ENCODE data around the gene MMD. TPM values are rescaled to one million over a fixed set of nuclear protein-coding genes. Genes with fewer than 3 reads are reported as not detected.
A peak's percentile ranks its signal among the peaks of the same experiment; 100 is the strongest.

Gene MMD
- total RNA-seq, 3 donors from 2014 or later (not counting 1 experiment from before 2014, with no cell fraction given), result 18.7 to 33.5 (median 27.9) TPM

GRCh38 chr17:55347341-55347740 lies 74.3 kb downstream of the MMD start:
- H3K36me3 ChIP-seq (ENCODE audit: control insufficient read depth, insufficient read depth, low read length), result no peaks in the 10 kb centered on the region
- H3K9me3 ChIP-seq (ENCODE audit: control insufficient read depth, insufficient read depth, low read length), result no peaks in the 10 kb centered on the region
- Mint-ChIP-seq H3K9me3 (no peaks in the 10 kb centered on the region), H3K27ac (no peak overlapping the region), H3K4me3 (no peak overlapping the region), H3K4me1 (peaks cover 5 to 6% of the 10 kb centered on the region in 2 donors), H3K36me3 (no peaks in the 10 kb centered on the region), H3K27me3 (ENCODE audit: low read depth in 2 of 2) (no peaks in the 10 kb centered on the region)
- no peaks in the 10 kb centered on the region for H3K4me1 ChIP-seq (ENCODE audit: control insufficient read depth, insufficient read depth, low read length)
- no peak for ATAC-seq
- no peak overlapping the region for H3K4me3 ChIP-seq (ENCODE audit: low read length)
- 100% methylated on average over 2 of the region's 2 CpGs for WGBS (ENCODE audit: insufficient coverage)
- no peak for DNase-seq
- intact Hi-C loops (cut with micrococcal nuclease), result no loop called here
- TF ChIP-seq CTCF (IDR thresholded peaks at IDR 0.05), result no peak
- H3K27ac ChIP-seq (ENCODE audit: low read length), result no peak overlapping the region
- no peaks in the 10 kb centered on the region for H3K27me3 ChIP-seq (ENCODE audit: control insufficient read depth, insufficient read depth, low read length)

GRCh38 chr17:55346658-55347057 lies 75.0 kb downstream of the MMD start:
- Mint-ChIP-seq H3K4me1 (peaks cover 5 to 6% of the 10 kb centered on the region in 2 donors), H3K9me3 (no peaks in the 10 kb centered on the region), H3K36me3 (no peaks in the 10 kb centered on the region), H3K27me3 (ENCODE audit: low read depth in 2 of 2) (no peaks in the 10 kb centered on the region), H3K4me3 (no peak overlapping the region), H3K27ac (no peak overlapping the region)
- WGBS (ENCODE audit: insufficient coverage), result 100% methylated on average over 1 of the region's 1 CpG
- no peaks in the 10 kb centered on the region for H3K36me3 ChIP-seq (ENCODE audit: control insufficient read depth, insufficient read depth, low read length)
- ATAC-seq (no peak), DNase-seq (no peak)
- intact Hi-C loops (cut with micrococcal nuclease), result no loop called here
- no peaks in the 10 kb centered on the region for H3K9me3 ChIP-seq (ENCODE audit: control insufficient read depth, insufficient read depth, low read length)
- H3K4me1 ChIP-seq (ENCODE audit: control insufficient read depth, insufficient read depth, low read length), result no peaks in the 10 kb centered on the region
- no peak overlapping the region for H3K27ac ChIP-seq (ENCODE audit: low read length)
- no peak overlapping the region for H3K4me3 ChIP-seq (ENCODE audit: low read length)
- no peak for TF ChIP-seq CTCF (IDR thresholded peaks at IDR 0.05)
- H3K27me3 ChIP-seq (ENCODE audit: control insufficient read depth, insufficient read depth, low read length), result no peaks in the 10 kb centered on the region

GRCh38 chr17:55345132-55345531 lies 76.5 kb downstream of the MMD start:
- Mint-ChIP-seq H3K4me3 (no peak overlapping the region), H3K9me3 (no peaks in the 10 kb centered on the region), H3K4me1 (peaks cover 5 to 6% of the 10 kb centered on the region in 2 donors), H3K27me3 (ENCODE audit: low read depth in 2 of 2) (peaks cover 0 to 4% of the 10 kb centered on the region in 2 donors), H3K36me3 (no peaks in the 10 kb centered on the region), H3K27ac (no peak overlapping the region)
- H3K4me1 ChIP-seq (ENCODE audit: control insufficient read depth, insufficient read depth, low read length), result no peaks in the 10 kb centered on the region
- DNase-seq (no peak), ATAC-seq (no peak)
- no peaks in the 10 kb centered on the region for H3K27me3 ChIP-seq (ENCODE audit: control insufficient read depth, insufficient read depth, low read length)
- no peak overlapping the region for H3K4me3 ChIP-seq (ENCODE audit: low read length)
- H3K36me3 ChIP-seq (ENCODE audit: control insufficient read depth, insufficient read depth, low read length), result no peaks in the 10 kb centered on the region
- H3K27ac ChIP-seq (ENCODE audit: low read length), result no peak overlapping the region
- intact Hi-C loops (cut with micrococcal nuclease), result no loop called here
- no peak for TF ChIP-seq CTCF (IDR thresholded peaks at IDR 0.05)
- WGBS (ENCODE audit: insufficient coverage), result 87% methylated on average over 1 of the region's 1 CpG
- no peaks in the 10 kb centered on the region for H3K9me3 ChIP-seq (ENCODE audit: control insufficient read depth, insufficient read depth, low read length)

- ATAC-seq (peak in 1 of 3 donors; percentile 61), DNase-seq (no peak)
- intact Hi-C loops (cut with micrococcal nuclease), result no loop called here
- H3K27ac Mint-ChIP-seq, result no peak overlapping the region
- no peak overlapping the region for H3K4me3 Mint-ChIP-seq
- Histone ChIP-seq H3K4me3 (ENCODE audit: low read length) (no peak overlapping the region), H3K27ac (ENCODE audit: low read length) (no peak overlapping the region), H3K4me1 (ENCODE audit: control insufficient read depth, insufficient read depth, low read length) (no peaks in the 10 kb centered on the region), H3K27me3 (ENCODE audit: control insufficient read depth, insufficient read depth, low read length) (no peaks in the 10 kb centered on the region), H3K9me3 (ENCODE audit: control insufficient read depth, insufficient read depth, low read length) (no peaks in the 10 kb centered on the region), H3K36me3 (ENCODE audit: control insufficient read depth, insufficient read depth, low read length) (no peaks in the 10 kb centered on the region)
- peaks cover 0 to 8% of the 10 kb centered on the region in 2 donors for H3K27me3 Mint-ChIP-seq (ENCODE audit: low read depth in 2 of 2)
- 67% methylated on average over 3 of the region's 3 CpGs for WGBS (ENCODE audit: insufficient coverage)
- no peak for TF ChIP-seq CTCF (IDR thresholded peaks at IDR 0.05)
- no peaks in the 10 kb centered on the region for H3K36me3 Mint-ChIP-seq
- H3K9me3 Mint-ChIP-seq, result no peaks in the 10 kb centered on the region
- H3K4me1 Mint-ChIP-seq, result peaks cover 5 to 6% of the 10 kb centered on the region in 2 donors
Measured at GRCh38 chr17:55344514-55344997, 77.1 kb downstream of the MMD start.

All from natural killer cell (primary cell).